ENCODE measurements around the gene IL1A. TPM values are rescaled to one million over a fixed set of nuclear protein-coding genes. Genes with fewer than 3 reads are reported as not detected.
A peak's percentile ranks its signal among the peaks of the same experiment; 100 is the strongest.
"Not testable (repeated sequence)": the region's sequence is repeated elsewhere in the genome, so short reads cannot be mapped to it uniquely, and the experiment has no call there.

The IL1A gene, protein sequence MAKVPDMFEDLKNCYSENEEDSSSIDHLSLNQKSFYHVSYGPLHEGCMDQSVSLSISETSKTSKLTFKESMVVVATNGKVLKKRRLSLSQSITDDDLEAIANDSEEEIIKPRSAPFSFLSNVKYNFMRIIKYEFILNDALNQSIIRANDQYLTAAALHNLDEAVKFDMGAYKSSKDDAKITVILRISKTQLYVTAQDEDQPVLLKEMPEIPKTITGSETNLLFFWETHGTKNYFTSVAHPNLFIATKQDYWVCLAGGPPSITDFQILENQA
- total RNA-seq, result 0.32 and 0.43 TPM in 2 replicates

DNA sequence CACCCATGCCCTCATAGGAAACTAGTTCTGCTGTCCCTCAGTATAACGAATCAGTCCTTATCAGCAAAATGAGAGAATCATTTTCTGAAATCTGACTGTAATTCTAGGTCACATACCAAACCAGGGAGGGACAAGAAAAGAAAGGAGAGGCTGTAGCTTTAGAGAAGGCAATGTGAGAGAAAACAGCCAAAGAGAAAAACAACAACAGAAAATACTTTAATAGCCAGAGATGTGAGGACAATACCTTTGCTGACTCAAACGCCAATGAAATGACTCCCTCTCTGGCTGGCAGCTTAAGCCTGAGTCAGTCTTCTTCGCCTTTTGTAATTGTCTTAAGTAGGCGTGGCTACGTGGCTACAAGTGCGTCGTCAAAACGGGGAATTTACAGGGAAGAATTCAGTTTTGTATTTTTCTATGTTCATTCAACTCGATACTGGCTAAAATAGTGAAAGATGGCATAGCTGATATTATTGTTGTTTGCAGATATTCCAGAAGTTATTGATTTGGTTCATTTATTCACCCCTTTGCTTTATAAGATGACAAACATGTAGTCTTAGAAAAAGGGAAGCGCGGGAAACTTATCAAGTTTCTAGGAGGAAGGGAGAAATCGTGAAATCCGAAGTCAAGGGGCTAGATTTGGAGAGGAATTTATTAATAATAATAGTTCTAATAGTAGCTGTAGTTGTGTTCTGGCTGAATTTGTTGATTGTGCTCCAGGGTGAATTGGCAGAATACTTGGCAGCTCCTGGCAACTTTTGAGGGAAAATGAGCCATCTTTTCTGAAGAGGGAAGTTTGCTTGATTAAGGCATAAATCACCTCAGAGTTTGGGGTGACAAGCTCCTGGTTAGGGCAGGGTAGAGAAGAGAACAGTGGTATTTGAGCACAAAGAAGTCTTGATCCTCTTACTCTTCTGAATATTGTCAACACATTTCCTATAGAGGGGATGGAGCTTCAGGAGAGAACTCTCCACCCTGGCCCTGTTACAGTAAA is at the start of gene IL1A:
TSS of gene IL1A (minus strand) at position 295 of the 991 bp plus-strand sequence. CDS start 723 bp downstream, outside the sequence.
- DNase-seq (ENCODE audit: low read depth), result peak; percentile 51
- TF ChIP-seq, protein P1, sequence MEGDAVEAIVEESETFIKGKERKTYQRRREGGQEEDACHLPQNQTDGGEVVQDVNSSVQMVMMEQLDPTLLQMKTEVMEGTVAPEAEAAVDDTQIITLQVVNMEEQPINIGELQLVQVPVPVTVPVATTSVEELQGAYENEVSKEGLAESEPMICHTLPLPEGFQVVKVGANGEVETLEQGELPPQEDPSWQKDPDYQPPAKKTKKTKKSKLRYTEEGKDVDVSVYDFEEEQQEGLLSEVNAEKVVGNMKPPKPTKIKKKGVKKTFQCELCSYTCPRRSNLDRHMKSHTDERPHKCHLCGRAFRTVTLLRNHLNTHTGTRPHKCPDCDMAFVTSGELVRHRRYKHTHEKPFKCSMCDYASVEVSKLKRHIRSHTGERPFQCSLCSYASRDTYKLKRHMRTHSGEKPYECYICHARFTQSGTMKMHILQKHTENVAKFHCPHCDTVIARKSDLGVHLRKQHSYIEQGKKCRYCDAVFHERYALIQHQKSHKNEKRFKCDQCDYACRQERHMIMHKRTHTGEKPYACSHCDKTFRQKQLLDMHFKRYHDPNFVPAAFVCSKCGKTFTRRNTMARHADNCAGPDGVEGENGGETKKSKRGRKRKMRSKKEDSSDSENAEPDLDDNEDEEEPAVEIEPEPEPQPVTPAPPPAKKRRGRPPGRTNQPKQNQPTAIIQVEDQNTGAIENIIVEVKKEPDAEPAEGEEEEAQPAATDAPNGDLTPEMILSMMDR (IDR thresholded peaks at IDR 0.05; ENCODE audit: insufficient read depth, low read depth, low read length), result no peak
- H3K4me3 ChIP-seq (ENCODE audit: low read depth, low read length), result no peak within 1 kb of the TSS

DNA sequence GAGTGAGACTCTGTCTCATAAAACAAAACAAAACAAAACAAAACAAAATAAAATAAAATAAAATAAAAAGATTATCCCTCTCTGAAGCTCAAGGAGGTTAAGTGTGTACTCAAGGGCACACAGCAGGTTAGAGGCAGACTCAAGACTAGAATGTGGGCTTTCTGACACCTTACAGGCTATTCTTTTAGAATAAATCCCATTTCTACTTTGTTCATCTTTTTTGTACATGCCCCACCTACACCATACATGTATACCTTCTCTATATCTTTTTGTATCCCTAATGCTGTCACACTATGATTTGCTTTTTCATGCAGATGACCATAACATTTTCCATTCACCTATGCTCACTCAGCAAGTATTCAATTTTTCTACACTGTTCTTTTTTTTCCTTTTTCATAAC is 49.7 kb upstream of the IL1A start:
- H3K4me3 ChIP-seq (ENCODE audit: low read depth, low read length), result no peak overlapping the region
- no peak for DNase-seq (ENCODE audit: low read depth)
- TF ChIP-seq, protein P1 (IDR thresholded peaks at IDR 0.05; ENCODE audit: insufficient read depth, low read depth, low read length), result no peak

DNA sequence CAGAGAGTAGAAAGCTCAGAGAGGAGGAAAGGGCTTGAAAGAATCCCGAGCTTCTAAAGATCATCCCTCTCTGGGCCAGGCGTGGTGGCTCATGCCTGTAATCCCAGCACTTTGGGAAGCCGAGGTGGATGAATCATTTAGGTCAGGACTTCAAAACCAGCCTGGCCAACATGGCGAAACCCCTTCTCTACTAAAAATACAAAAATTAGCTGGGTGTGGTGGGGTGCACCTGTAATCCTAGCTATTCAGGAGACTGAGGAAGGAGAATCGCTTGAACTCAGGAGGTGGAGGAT is 49.3 kb upstream of the IL1A start:
- H3K4me3 ChIP-seq (ENCODE audit: low read depth, low read length); DNase-seq (ENCODE audit: low read depth): not testable (repeated sequence)

DNA sequence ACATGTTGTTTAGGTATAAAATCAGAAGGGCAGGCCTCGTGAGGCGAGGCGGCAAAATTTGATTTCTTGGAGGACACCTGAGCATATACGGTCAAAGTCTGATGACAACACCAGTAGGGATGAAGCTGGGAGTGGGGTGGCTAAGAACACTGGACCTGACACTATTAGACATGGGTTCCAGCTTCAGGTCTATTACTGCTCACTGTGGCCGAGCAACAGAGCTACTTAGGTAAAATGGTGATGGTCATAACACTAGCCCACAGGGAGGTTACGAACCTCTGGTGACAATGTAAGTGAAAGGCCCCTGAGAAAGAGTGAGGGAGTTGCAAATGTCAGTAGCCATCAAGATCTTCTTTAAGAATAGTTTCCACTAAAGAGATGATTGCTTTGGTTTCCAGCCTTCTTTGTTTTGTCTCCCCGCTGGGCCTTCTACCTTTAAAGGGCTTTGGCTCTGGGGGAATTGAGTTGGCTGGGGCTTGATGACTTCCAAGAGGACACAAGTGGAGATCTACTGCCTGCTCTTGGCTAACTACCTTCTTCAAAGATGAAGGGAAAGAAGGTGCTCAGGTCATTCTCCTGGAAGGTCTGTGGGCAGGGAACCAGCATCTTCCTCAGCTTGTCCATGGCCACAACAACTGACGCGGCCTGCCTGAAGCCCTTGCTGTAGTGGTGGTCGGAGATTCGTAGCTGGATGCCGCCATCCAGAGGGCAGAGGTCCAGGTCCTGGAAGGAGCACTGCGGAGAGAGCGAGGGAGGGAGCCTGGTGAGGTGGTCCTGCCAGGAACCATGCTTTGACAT is 48.7 kb upstream of the IL1A start:
- no peak for DNase-seq (ENCODE audit: low read depth)
- no peak overlapping the region for H3K4me3 ChIP-seq (ENCODE audit: low read depth, low read length)
- TF ChIP-seq, protein P1 (IDR thresholded peaks at IDR 0.05; ENCODE audit: insufficient read depth, low read depth, low read length), result no peak

DNA sequence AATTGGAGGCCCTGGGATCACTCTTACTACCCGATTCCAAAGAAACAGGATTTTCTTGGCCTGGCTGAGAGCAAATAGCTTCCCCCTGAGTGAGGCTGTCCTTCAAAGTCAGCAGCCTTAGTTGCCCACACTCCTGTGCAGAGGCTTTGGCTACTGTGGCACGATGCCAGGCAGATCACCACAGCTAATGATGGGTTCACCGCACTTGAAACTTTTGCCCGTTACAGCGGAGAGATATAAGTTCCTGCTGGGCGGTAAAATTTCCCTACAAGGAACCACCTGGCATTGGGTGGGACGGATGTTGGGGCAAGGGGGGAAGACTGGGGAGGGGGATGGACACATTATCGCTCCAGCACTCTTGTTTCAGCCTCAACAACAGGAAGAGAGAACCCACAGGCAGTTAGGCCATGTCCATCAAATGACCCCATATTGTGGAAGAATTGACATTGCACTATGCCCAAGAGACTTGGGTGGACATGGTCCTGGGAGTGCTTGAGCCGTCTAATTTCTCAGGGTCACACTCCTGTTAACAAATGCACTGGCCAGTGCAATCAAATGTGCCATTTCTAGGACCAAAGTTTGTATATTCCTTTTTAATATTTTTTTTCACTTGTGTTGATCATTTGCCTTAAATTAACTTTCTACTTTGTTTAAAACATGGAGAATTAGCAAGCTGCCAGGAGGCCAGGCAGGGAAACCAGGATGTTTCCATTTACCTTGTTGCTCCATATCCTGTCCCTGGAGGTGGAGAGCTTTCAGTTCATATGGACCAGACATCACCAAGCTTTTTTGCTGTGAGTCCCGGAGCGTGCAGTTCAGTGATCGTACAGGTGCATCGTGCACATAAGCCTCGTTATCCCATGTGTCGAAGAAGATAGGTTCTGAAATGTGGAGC is 47.9 kb upstream of the IL1A start:
- no peak overlapping the region for H3K4me3 ChIP-seq (ENCODE audit: low read depth, low read length)
- DNase-seq (ENCODE audit: low read depth), result no peak
- TF ChIP-seq, protein P1 (IDR thresholded peaks at IDR 0.05; ENCODE audit: insufficient read depth, low read depth, low read length), result no peak

DNA sequence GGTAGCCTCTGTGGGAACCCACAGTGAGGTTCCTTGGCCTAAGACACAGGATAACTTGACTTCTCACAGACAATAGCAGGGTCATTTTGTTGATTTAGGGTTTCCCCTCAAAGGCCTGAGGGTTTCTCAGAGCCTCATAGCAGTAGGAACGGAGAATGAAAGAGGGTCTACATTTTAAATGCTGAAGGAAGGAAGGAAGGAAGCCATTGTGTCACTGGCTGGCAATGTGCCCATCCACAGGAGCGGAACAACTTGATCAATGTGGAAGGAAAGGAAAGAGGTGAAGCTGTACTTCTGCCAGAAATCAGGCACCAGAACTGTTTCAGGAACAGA is 47.2 kb upstream of the IL1A start:
- DNase-seq (ENCODE audit: low read depth), result no peak
- H3K4me3 ChIP-seq (ENCODE audit: low read depth, low read length), result no peak overlapping the region
- TF ChIP-seq, protein P1 (IDR thresholded peaks at IDR 0.05; ENCODE audit: insufficient read depth, low read depth, low read length), result no peak
